ENCODE measurements around the gene UGT1A4. TPM values are rescaled to one million over a fixed set of nuclear protein-coding genes. Genes with fewer than 3 reads are reported as not detected.
A peak's percentile ranks its signal among the peaks of the same experiment; 100 is the strongest.

The UGT1A4 gene
- total RNA-seq, 1 donor, result not detected

GRCh38 chr2:233798335-233799086 lies 80.0 kb downstream of the UGT1A4 start:
- H3K4me3 ChIP-seq (ENCODE audit: low read depth, low read length), result no peak overlapping the region
- no peak for TF ChIP-seq CTCF (IDR thresholded peaks at IDR 0.05; ENCODE audit: insufficient read depth, low read length)
- DNase-seq (ENCODE audit: low read depth), result no peak

- no peak for TF ChIP-seq CTCF (IDR thresholded peaks at IDR 0.05; ENCODE audit: insufficient read depth, low read length)
- H3K4me3 ChIP-seq (ENCODE audit: low read depth, low read length), result no peak overlapping the region
- no peak for DNase-seq (ENCODE audit: low read depth)
Measured at GRCh38 chr2:233799087-233799665, 80.6 kb downstream of the UGT1A4 start.

GRCh38 chr2:233799716-233800115 lies 81.2 kb downstream of the UGT1A4 start:
- DNase-seq (ENCODE audit: low read depth), result no peak
- no peak overlapping the region for H3K4me3 ChIP-seq (ENCODE audit: low read depth, low read length)
- no peak for TF ChIP-seq CTCF (IDR thresholded peaks at IDR 0.05; ENCODE audit: insufficient read depth, low read length)

- no peak for DNase-seq (ENCODE audit: low read depth)
- H3K4me3 ChIP-seq (ENCODE audit: low read depth, low read length), result no peak overlapping the region
- TF ChIP-seq CTCF (IDR thresholded peaks at IDR 0.05; ENCODE audit: insufficient read depth, low read length), result no peak
Measured at GRCh38 chr2:233800208-233800607, 81.7 kb downstream of the UGT1A4 start.

GRCh38 chr2:233801357-233802131 lies 83.0 kb downstream of the UGT1A4 start:
- peak; percentile 12 for DNase-seq (ENCODE audit: low read depth)
- TF ChIP-seq CTCF (IDR thresholded peaks at IDR 0.05; ENCODE audit: insufficient read depth, low read length), result no peak
- H3K4me3 ChIP-seq (ENCODE audit: low read depth, low read length), result no peak overlapping the region

- no peak overlapping the region for H3K4me3 ChIP-seq (ENCODE audit: low read depth, low read length)
- no peak for TF ChIP-seq CTCF (IDR thresholded peaks at IDR 0.05; ENCODE audit: insufficient read depth, low read length)
Measured at GRCh38 chr2:233802132-233802815, 83.7 kb downstream of the UGT1A4 start.

More at GRCh38 chr2:233802132-233802815, 83.7 kb downstream of the UGT1A4 start:
- DNase-seq (ENCODE audit: low read depth), result no peak
